BJ (cell line): ENCODE measurements around the gene SENP3. TPM values are rescaled to one million over a fixed set of nuclear protein-coding genes. Genes with fewer than 3 reads are reported as not detected.

Source experiments
- CTCF ChIA-PET: fragments of 350-600 bp; formaldehyde crosslinking; extraction: SDS; loops from one replicate; lab custom pipeline; 2021; ENCODE audit warnings: antibody characterized with exemption, inconsistent platforms; lab: Yijun Ruan, JAX
- POLR2A ChIA-PET: fragments of 300-600 bp; sonication (Branson Sonifier 250); formaldehyde crosslinking; extraction: SDS; loops from one replicate; lab custom pipeline; 2021; ENCODE audit warnings: antibody characterized with exemption; lab: Charles Lee
- DNase-seq: peaks from one replicate; pipeline ENCODE4 v3.0.0-alpha.2; 2011; ENCODE audit warnings: low read depth
- H3K27me3 ChIP-seq: 2 replicates; pipeline ENCODE4 v1.6.0; 2011; ENCODE audit warnings: low read length; ENCODE audit not compliant: control insufficient read depth, insufficient read depth
- H3K36me3 ChIP-seq: 2 replicates; pipeline ENCODE4 v1.5.1; 2011; ENCODE audit warnings: low read length; ENCODE audit not compliant: control insufficient read depth, insufficient read depth
- H3K4me3 ChIP-seq: 2 replicates; pipeline ENCODE4 v1.5.1; 2011; ENCODE audit warnings: low read depth, mild to moderate bottlenecking, control low read depth, low read length
- CTCF ChIP-seq: IDR thresholded peaks from 2 replicates; pipeline ENCODE4 v1.5.1; 2011; ENCODE audit warnings: low read depth, mild to moderate bottlenecking, control low read depth, inconsistent platforms, low read length, moderate library complexity; ENCODE audit not compliant: insufficient read depth
- polyA plus RNA-seq: library from polyadenylated mRNA; depleted of rRNA; stranded (reverse); fragments of >200 nt; gene quantifications from 2 replicates; pipeline ENCODE4 v1.2.3, GENCODE V29; 2011

Gene SENP3
- polyA plus RNA-seq, 1 experiment, result 72.2 TPM

DNA sequence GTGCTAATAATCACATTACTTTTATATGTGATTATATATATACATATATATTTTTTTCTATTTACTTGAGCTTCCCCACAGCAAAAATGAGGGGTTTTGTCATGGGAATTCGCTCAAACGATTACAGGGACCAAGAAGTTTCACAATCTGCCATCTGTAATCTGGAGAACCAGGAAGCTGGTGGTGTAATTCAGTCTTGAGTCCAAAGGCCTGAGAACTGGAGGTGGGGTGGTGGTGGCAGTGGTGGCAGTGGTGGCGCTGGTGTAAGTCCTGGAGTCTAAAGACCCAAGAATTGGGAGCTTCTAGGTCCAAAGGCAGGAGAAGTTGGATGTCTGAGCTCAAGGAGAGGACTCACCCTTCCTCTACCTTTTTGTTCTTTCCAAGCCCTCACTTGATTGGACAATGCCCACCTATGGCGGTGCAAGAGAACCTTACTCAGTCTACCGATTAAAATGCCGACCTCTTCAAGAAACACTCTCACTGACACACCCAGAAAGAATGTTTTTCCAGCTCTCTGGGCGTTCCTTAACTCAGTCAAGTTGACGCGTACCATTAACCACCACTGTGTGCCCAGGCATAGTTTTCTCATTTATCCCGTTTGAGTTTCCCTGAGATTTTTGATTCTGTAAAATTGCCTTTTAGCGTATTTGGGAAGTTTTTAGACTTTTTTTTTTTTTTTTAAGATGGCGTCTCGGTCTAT is 45.7 kb upstream of the SENP3 start:
- ChIA-PET CTCF (interaction anchor here (0.7 to 5.6 kb wide), 11 partner anchors 9 to 171 kb away, joined by 3 to 95 read pairs (median 5); partner anchors contain the start of genes SENP3, SOX15, TNFSF13 and TP53), POLR2A (interaction anchor here (0.6 kb wide), 1 partner anchor 173 kb away, joined by 5 read pairs; no protein-coding TSS in a partner anchor)
- no peak for TF ChIP-seq CTCF
- no peak for DNase-seq
- Histone ChIP-seq H3K27me3 (no peaks in the 10 kb centered on the region), H3K4me3 (no peak overlapping the region), H3K36me3 (peaks cover 24% of the 10 kb centered on the region)

DNA sequence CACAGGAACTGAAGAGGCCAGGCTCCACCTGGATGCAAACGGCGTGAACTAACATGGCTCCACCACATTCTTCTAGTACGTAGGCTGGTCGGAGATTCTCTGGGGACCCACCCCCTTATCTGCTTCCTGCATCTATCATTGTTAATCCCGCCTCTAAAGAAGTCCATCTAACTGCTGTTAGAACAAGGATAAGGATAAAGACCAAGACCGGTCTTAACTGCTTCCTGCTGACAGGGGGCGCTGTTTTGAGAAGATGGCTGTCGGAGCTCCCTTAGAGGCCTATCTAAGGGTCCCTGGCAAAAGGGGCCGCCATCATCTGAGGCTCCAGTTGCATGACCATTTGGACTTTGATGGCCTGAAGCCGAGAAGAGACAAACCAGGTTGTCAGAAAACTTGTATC is 38.7 kb upstream of the SENP3 start:
- ChIA-PET POLR2A (no interaction called here), CTCF (interaction anchor here (0.6 to 1.0 kb wide), 4 partner anchors 9 to 1976 kb away, joined by 3 to 6 read pairs (median 3); no protein-coding TSS in a partner anchor)
- peak; percentile 40 for TF ChIP-seq CTCF
- no peak for DNase-seq
- H3K27me3 ChIP-seq, result no peaks in the 10 kb centered on the region
- H3K36me3 ChIP-seq, result no peaks in the 10 kb centered on the region
- H3K4me3 ChIP-seq, result no peak overlapping the region

DNA sequence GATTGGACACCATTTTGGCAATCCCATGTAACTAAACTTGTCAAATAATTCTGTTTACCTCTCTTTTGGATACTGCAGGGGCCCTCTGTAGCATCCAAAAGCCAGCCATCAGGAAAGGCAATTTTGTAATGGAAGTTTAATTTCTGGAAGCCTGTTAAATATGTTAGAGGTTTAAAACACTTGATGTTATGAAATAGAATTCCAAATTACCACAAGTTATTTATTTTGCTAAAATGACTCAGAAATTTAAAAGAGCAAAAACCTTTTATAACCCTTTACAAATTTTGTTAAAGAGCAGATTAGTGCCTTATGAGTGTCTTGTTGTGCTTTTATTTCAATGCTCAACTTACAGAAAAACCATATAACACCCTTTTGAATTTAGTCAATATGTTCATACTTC is 32.9 kb upstream of the SENP3 start:
- POLR2A ChIA-PET, result no interaction called here
- no peak for TF ChIP-seq CTCF
- CTCF ChIA-PET, result no interaction called here
- no peak for DNase-seq
- H3K36me3 ChIP-seq, result no peaks in the 10 kb centered on the region
- H3K4me3 ChIP-seq, result no peak overlapping the region
- H3K27me3 ChIP-seq, result no peaks in the 10 kb centered on the region

DNA sequence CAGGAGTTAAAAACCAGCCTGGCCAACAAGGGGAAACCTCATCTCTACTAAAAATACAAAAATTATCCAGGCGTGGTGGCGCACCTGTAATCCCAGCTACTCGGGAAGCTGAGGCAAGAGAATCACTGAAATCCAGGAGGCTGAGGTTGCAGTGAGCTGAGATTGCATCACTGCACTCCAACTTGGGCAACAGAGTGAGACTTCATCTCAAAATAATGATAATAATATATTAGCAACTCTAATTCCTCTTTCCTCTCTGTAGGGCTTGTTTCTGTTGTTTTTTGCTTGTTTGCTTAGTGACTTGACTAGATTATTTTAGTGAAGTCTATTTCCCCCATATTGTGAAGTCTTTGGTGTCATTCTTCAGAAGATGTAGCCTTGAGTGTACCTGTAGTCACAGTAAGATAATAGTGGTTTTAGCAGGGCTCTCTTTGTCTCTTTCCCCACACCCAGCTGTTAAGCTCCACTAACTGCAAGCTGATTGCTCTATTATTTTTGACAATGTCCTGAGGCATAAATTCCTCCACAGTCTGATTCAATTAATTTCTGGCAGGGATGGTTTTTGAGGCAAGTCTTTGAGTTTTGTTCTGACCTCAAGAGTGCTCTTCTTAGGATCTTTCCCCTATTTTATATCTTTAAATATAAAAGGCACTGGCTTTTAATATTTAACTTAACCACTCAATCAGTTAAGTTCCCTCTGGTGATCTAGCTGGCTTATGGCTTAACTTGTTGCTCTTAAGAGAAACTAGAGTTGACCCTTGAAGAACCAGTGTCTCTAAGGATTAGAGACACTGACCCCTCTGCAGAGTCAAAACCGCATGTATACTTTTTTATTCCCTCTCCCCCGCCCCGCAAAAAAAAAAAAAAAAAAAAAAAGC is 31.5 kb upstream of the SENP3 start:
- no peaks in the 10 kb centered on the region for H3K27me3 ChIP-seq
- H3K4me3 ChIP-seq, result no peak overlapping the region
- no peaks in the 10 kb centered on the region for H3K36me3 ChIP-seq
- no peak for DNase-seq
- CTCF ChIA-PET, result interaction anchor here (0.6 to 1.2 kb wide), 3 partner anchors 9 to 30 kb away, joined by 3 to 5 read pairs (median 3); no protein-coding TSS in a partner anchor
- TF ChIP-seq CTCF, result no peak
- POLR2A ChIA-PET, result no interaction called here

DNA sequence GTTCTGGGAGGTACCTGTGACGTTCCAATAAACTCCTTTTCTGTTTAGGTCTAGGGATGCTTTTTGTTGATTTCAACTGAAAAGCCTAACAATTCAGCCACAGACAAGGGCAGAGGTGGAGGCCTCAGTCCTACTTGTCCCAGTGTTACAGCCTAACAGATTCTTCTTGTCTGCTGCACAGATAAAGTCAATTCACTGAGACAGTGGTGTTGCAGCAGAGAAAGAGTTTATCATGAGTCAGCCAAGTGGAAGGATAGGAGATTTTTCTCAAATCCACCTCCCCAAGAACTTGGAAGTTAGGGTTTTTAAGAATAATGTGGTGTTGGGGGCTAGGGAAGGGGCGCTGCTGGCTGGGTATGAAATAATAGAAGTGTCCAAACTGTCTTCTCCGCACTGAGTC is 23.7 kb upstream of the SENP3 start:
- H3K36me3 ChIP-seq, result no peaks in the 10 kb centered on the region
- TF ChIP-seq CTCF, result no peak
- no peak for DNase-seq
- ChIA-PET CTCF (no interaction called here), POLR2A (no interaction called here)
- H3K27me3 ChIP-seq, result peaks cover 2% of the 10 kb centered on the region; the same call in 1 of the 2 replicates
- no peak overlapping the region for H3K4me3 ChIP-seq
